GM18508 (cell line): ENCODE results near the gene ZNF236.
A peak's percentile ranks its signal among the peaks of the same experiment; 100 is the strongest.
"Not testable (repeated sequence)": the region's sequence is repeated elsewhere in the genome, so short reads cannot be mapped to it uniquely, and the experiment has no call there.

Source experiments
- ATAC-seq: cut with Tn5 transposase; IDR thresholded peaks from one replicate; pipeline ENCODE4 v1.9.1; 2021; ENCODE audit warnings: moderate number of reproducible peaks; ENCODE audit not compliant: insufficient read depth, unreplicated experiment

The ZNF236 gene

GRCh38 chr18:76822506-76823160, at the start of gene ZNF236:
Gene ZNF236, plus strand, starts transcription at chr18:76822557. Its CDS starts 51 bp downstream, at chr18:76822608.
- no peak for ATAC-seq

GRCh38 chr18:76772665-76773064, 49.7 kb upstream of the ZNF236 start:
- ATAC-seq: no peak

GRCh38 chr18:76777036-76777435, 45.3 kb upstream of the ZNF236 start:
- ATAC-seq: not testable (repeated sequence)

- ATAC-seq: no peak
These were observed 38.4 kb upstream of the ZNF236 start for GRCh38 chr18:76783786-76784484.

GRCh38 chr18:76785872-76786271, 36.5 kb upstream of the ZNF236 start:
- ATAC-seq: no peak

GRCh38 chr18:76788571-76789317, 33.6 kb upstream of the ZNF236 start:
- ATAC-seq: no peak

- ATAC-seq: no peak
These were observed 31.3 kb upstream of the ZNF236 start for GRCh38 chr18:76791106-76791505.

- ATAC-seq: no peak
These were observed 30.7 kb upstream of the ZNF236 start for GRCh38 chr18:76791642-76792041.

- ATAC-seq: no peak
These were observed 28.0 kb upstream of the ZNF236 start for GRCh38 chr18:76794326-76794725.

- ATAC-seq: peak; percentile 83
These were observed 20.5 kb upstream of the ZNF236 start for GRCh38 chr18:76801567-76802505.

- no peak for ATAC-seq
These were observed 18.9 kb upstream of the ZNF236 start for GRCh38 chr18:76803413-76803812.

- ATAC-seq: peak; percentile 45
These were observed 18.5 kb upstream of the ZNF236 start for GRCh38 chr18:76803814-76804213.

- no peak for ATAC-seq
These were observed 17.1 kb upstream of the ZNF236 start for GRCh38 chr18:76805221-76805620.

- no peak for ATAC-seq
These were observed 16.1 kb upstream of the ZNF236 start for GRCh38 chr18:76806301-76806700.

GRCh38 chr18:76808561-76808960, 13.8 kb upstream of the ZNF236 start:
- ATAC-seq: no peak

GRCh38 chr18:76811530-76811929, 10.8 kb upstream of the ZNF236 start:
- ATAC-seq: peak; percentile 59

- ATAC-seq: no peak
These were observed 8.1 kb upstream of the ZNF236 start for GRCh38 chr18:76814256-76814655.

- no peak for ATAC-seq
These were observed 6.2 kb upstream of the ZNF236 start for GRCh38 chr18:76816127-76816526.

GRCh38 chr18:76817888-76818611, 4.3 kb upstream of the ZNF236 start:
- ATAC-seq: no peak
